Stomach (tissue), 4 donors: ENCODE data around the gene CMTM4.

Source experiments
- EP300 ChIP-seq: sonication (generic); formaldehyde crosslinking; IDR thresholded peaks from one replicate; pipeline ENCODE4 v1.6.1; 2017; ENCODE audit warnings: antibody characterized with exemption
- POLR2AphosphoS5 ChIP-seq, 3 donors: sonication (generic); formaldehyde crosslinking; IDR thresholded peaks; one replicate each; pipeline ENCODE4 v1.6.1; 2016; ENCODE audit warnings: antibody characterized with exemption in 3 of 3
- TF ChIP-seq, protein P1 (sequence below), 7 experiments: fragments of 450-650 bp in 4 of 7; fragments of 200-600 bp in 3 of 7; sonication (generic) in 3 of 7; IDR thresholded peaks; one replicate each; pipeline ENCODE4 v1.5.1; 2016 to 2019; ENCODE audit warnings: antibody characterized with exemption in 7 of 7, control low read depth in 2 of 7, mild to moderate bottlenecking in 1 of 7

DNA sequence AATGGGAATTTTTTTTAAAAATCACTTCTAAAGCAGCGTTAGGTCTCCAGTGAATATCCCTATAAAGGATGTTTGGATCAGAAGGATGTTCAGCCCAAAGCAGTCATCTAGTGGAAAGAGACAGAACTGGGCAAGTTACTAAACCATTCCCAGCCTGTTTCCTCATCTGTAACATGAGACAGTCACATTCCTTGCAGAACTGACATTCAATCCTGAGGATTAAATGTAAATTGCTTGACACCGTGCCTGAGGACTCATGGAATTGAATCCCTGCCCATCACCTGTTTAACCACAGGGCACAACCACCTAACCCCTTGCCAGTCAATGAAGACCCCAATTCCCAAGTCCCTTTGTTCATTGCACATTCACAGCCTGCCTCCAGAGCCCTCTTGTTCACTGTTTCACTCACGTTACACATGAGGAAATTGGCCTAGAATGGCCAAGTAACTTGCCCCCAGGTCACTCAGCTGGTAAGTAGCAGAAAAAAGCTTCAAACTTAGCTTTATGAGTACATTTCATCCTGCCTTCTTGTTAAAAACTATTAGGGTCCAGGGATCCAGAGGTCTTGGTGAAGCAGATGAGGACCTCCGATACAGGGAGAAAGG, 115.8 kb downstream of the CMTM4 start:
- TF ChIP-seq, protein P1, sequence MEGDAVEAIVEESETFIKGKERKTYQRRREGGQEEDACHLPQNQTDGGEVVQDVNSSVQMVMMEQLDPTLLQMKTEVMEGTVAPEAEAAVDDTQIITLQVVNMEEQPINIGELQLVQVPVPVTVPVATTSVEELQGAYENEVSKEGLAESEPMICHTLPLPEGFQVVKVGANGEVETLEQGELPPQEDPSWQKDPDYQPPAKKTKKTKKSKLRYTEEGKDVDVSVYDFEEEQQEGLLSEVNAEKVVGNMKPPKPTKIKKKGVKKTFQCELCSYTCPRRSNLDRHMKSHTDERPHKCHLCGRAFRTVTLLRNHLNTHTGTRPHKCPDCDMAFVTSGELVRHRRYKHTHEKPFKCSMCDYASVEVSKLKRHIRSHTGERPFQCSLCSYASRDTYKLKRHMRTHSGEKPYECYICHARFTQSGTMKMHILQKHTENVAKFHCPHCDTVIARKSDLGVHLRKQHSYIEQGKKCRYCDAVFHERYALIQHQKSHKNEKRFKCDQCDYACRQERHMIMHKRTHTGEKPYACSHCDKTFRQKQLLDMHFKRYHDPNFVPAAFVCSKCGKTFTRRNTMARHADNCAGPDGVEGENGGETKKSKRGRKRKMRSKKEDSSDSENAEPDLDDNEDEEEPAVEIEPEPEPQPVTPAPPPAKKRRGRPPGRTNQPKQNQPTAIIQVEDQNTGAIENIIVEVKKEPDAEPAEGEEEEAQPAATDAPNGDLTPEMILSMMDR (IDR thresholded peaks at IDR 0.05) = no peak
- TF ChIP-seq POLR2AphosphoS5 (IDR thresholded peaks at IDR 0.05) (no peak), EP300 (no peak)
